AG04449 (cell line): Measurements from ENCODE around the gene RNF227.

Source experiments
- CTCF ChIA-PET: fragments of 350-600 bp; formaldehyde crosslinking; extraction: SDS; loops from one replicate; lab custom pipeline; 2021; ENCODE audit warnings: antibody characterized with exemption; lab: Yijun Ruan, JAX
- POLR2A ChIA-PET: fragments of 400-600, 350-600 bp; formaldehyde crosslinking; extraction: SDS; loops from one replicate; lab custom pipeline; 2020; ENCODE audit warnings: antibody characterized with exemption, inconsistent platforms; lab: Yijun Ruan, JAX
- DNase-seq: peaks from one replicate; pipeline ENCODE4 v3.0.0-alpha.2; 2010; ENCODE audit warnings: low read depth, low spot score
- H3K4me3 ChIP-seq: 2 replicates; pipeline ENCODE4 v1.5.1; 2011; ENCODE audit warnings: low read depth, mild to moderate bottlenecking, control low read depth, low read length
- TF ChIP-seq, protein P1 (sequence below): IDR thresholded peaks from one replicate; pipeline ENCODE4 v1.5.1; 2011; ENCODE audit warnings: mild to moderate bottlenecking, moderate library complexity, low read length, control low read depth, inconsistent platforms; ENCODE audit not compliant: insufficient read depth; ENCODE audit errors: missing control alignments

The RNF227 gene

DNA sequence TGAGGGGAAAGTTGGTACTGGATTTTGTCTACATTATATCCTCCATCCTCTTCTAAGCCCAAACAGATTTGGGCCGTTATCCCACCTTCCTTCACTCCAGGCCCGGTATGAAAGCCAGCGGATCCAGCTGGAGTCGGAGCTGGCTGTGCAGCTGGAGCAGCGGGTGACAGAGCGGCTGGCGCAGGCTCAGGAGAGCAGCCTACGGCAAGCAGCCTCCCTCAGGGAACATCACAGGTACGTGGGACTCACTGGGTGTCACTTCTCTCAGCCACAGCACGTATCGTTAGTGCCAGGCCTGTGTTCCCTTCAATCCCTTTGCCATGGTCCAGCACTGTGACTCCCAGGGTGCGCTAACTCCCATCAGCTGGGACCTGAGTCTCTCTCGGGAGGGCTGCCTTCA, 27.2 kb upstream of the RNF227 start:
- ChIA-PET CTCF (interaction anchor here (1.6 to 4.2 kb wide), 4 partner anchors 10 to 53 kb away, joined by 4 to 26 read pairs (median 14); partner anchors contain the start of genes CNTROB and TRAPPC1), POLR2A (no interaction called here)
- no peak overlapping the region for H3K4me3 ChIP-seq
- no peak for DNase-seq
- TF ChIP-seq, protein P1, sequence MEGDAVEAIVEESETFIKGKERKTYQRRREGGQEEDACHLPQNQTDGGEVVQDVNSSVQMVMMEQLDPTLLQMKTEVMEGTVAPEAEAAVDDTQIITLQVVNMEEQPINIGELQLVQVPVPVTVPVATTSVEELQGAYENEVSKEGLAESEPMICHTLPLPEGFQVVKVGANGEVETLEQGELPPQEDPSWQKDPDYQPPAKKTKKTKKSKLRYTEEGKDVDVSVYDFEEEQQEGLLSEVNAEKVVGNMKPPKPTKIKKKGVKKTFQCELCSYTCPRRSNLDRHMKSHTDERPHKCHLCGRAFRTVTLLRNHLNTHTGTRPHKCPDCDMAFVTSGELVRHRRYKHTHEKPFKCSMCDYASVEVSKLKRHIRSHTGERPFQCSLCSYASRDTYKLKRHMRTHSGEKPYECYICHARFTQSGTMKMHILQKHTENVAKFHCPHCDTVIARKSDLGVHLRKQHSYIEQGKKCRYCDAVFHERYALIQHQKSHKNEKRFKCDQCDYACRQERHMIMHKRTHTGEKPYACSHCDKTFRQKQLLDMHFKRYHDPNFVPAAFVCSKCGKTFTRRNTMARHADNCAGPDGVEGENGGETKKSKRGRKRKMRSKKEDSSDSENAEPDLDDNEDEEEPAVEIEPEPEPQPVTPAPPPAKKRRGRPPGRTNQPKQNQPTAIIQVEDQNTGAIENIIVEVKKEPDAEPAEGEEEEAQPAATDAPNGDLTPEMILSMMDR = no peak

DNA sequence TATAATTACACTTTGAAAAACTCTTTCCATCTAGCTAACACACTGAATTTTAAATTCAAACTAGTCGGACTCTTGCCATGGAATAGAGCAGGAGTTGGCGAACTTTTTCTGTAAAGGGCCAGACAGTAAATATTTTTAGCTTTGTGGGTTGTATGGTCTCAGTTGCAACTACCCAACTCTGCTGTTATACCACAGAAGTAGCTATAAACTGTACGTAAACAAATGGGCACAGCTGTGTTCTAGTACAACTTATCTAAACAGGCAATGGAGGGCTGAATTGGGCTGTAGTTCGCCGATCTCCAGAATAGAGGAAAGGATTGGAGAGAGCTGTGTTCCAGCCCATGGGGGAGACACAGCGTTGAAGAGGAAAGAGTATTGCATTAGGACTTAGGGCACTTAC, 24.7 kb upstream of the RNF227 start:
- POLR2A ChIA-PET = no interaction called here
- DNase-seq = no peak
- CTCF ChIA-PET = interaction anchor here (1.0 to 16.0 kb wide), 8 partner anchors 8 to 100 kb away, joined by 3 to 173 read pairs (median 4); no protein-coding TSS in a partner anchor
- no peak overlapping the region for H3K4me3 ChIP-seq
- TF ChIP-seq, protein P1 = no peak

DNA sequence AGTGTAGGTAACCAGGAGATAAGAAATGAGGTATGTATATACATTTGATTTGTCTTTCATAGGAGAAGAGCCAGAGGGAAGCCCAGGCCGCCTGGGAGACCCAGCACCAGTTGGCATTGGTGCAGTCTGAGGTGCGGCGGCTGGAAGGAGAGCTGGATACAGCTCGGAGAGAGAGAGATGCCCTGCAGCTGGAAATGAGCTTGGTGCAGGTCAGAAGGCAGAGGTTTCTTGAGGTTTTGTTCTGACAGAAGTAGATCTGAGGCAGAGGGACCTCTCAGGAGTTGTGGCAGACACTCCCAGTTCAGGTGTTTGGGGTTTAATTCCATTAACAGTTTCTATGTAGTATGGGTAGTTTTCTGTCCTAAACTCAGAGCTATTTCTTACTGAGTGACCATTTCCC, 23.9 kb upstream of the RNF227 start:
- CTCF ChIA-PET = interaction anchor here (1.0 to 16.0 kb wide), 8 partner anchors 7 to 101 kb away, joined by 3 to 173 read pairs (median 4); no protein-coding TSS in a partner anchor
- POLR2A ChIA-PET = no interaction called here
- TF ChIP-seq, protein P1 = no peak
- no peak overlapping the region for H3K4me3 ChIP-seq
- DNase-seq = no peak

DNA sequence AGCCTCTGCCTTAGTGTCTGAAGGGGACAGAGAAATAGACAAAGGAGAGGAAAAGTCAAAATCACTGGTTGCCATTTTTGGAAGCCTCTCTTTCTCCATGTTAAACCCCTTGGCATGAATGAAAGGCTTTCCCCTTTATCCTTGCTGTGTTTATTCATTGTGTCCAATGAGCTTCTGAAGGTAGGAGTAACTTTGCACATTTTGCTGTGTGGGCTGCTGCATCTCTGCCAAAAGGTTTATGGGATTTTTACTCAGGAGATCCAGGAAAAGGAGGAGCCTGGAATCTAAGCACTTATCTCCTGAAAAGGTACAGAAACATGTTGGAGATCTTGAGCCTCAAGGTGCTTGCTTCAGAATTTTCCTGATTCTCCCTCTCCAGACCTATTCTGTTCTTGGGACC, 19.8 kb upstream of the RNF227 start:
- TF ChIP-seq, protein P1 = no peak
- ChIA-PET POLR2A (no interaction called here), CTCF (interaction anchor here (0.9 to 16.0 kb wide), 8 partner anchors 8 to 74 kb away, joined by 3 to 173 read pairs (median 4); partner anchors contain the start of gene RNF227)
- H3K4me3 ChIP-seq = no peak overlapping the region
- no peak for DNase-seq

DNA sequence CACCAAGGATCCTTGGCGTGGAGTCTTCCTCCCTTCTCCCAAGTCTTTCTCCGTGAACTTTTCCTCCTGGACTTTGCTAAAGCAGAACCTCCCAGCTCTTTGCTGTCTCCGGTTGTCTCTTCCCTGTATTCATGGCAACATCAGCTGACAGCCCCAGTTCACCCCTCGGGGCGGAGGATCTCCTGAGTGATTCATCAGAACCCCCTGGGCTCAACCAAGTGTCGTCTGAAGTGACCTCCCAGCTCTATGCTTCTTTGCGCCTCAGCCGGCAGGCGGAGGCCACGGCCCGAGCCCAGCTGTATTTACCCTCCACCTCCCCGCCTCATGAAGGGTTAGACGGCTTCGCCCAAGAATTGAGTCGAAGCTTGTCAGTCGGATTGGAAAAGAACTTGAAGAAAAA, 16.9 kb upstream of the RNF227 start:
- CTCF ChIA-PET = interaction anchor here (0.6 to 16.0 kb wide), 22 partner anchors 8 to 189 kb away, joined by 3 to 173 read pairs (median 4); partner anchors contain the start of gene NAA38
- POLR2A ChIA-PET = interaction anchor here (1.3 to 3.2 kb wide), 3 partner anchors 16 to 57 kb away, joined by 3 to 23 read pairs (median 5); partner anchors contain the start of gene RNF227
- H3K4me3 ChIP-seq = peak overlapping the region; percentile 100
- no peak for DNase-seq
- TF ChIP-seq, protein P1 = peak; percentile 35

DNA sequence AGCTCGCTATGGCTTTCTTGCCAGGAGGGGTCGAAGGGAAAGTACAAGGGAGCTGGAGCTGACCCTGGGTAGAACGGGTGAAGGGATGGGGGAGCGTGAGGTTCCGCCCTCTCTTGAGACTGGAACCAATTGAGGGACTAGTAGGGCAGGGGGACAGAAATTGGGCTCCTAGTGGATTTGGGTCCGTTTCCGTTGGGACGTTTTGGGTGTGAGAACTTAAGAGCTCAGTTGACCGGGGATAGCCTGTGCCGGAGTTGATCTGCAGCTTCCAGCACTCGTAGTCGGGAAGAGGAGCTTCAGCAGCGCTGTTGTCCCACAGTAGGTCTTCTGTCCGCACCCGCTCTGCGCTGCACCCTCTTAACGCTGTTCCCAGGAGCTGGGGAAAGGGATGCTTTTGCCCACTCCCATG, 16.4 kb upstream of the RNF227 start:
- CTCF ChIA-PET = interaction anchor here (0.6 to 16.0 kb wide), 21 partner anchors 8 to 189 kb away, joined by 3 to 173 read pairs (median 4); partner anchors contain the start of gene NAA38
- H3K4me3 ChIP-seq = peak overlapping the region; percentile 100
- POLR2A ChIA-PET = interaction anchor here (1.3 to 3.2 kb wide), 3 partner anchors 16 to 58 kb away, joined by 3 to 23 read pairs (median 5); partner anchors contain the start of gene RNF227
- TF ChIP-seq, protein P1 = no peak
- no peak for DNase-seq
